K562 (cell line): ENCODE results near the gene UBTD1.

Experiments used
- BCL6 ChIP-seq: fragments of 250-450 bp; sonication (Bioruptor Pico); IDR thresholded peaks from 2 replicates; pipeline ENCODE4 v1.4.0; 2020
- EZH2 ChIP-seq: IDR thresholded peaks from 2 replicates; pipeline ENCODE4 v1.6.1; 2012; ENCODE audit warnings: low read depth, mild to moderate bottlenecking, inconsistent platforms, low read length, borderline replicate concordance
- GABPA ChIP-seq: fragments of 200-800 bp; sonication (Bioruptor generic); conservative IDR thresholded peaks from 2 replicates; pipeline ENCODE4 v1.6.1; 2016; ENCODE audit warnings: low read depth, missing genetic modification characterization, missing compliant biosample characterization
- HDAC2 ChIP-seq: fragments of 450-650 bp; IDR thresholded peaks from 2 replicates; pipeline ENCODE4 v1.6.1; 2016; ENCODE audit warnings: mild to moderate bottlenecking
- JUN ChIP-seq, 2 experiments: sonication (generic) in 1 of 2; formaldehyde crosslinking in 1 of 2; IDR thresholded peaks; 2 replicates each; pipeline versions ENCODE4 v1.6.1 to v1.8.0; 2012 to 2022; ENCODE audit warnings: borderline replicate concordance in 2 of 2, mild to moderate bottlenecking in 2 of 2, improper control_type of control experiment in 1 of 2, low read depth in 1 of 2, low read length in 1 of 2, missing genetic modification reagents in 1 of 2
- POLR2A ChIP-seq: fragments of 450-650 bp; conservative IDR thresholded peaks from 2 replicates; pipeline ENCODE4 v1.6.1; 2016
- POLR2AphosphoS5 ChIP-seq: IDR thresholded peaks from 2 replicates; pipeline ENCODE4 v1.6.1; 2011; ENCODE audit warnings: mild to moderate bottlenecking, low read depth, low read length, moderate library complexity; ENCODE audit not compliant: control insufficient read depth, insufficient read depth
- SMC3 ChIP-seq: conservative IDR thresholded peaks from 2 replicates; pipeline ENCODE4 v1.6.1; 2011; ENCODE audit warnings: low read depth, low read length, improper control_type of control experiment; ENCODE audit not compliant: insufficient read depth

DNA sequence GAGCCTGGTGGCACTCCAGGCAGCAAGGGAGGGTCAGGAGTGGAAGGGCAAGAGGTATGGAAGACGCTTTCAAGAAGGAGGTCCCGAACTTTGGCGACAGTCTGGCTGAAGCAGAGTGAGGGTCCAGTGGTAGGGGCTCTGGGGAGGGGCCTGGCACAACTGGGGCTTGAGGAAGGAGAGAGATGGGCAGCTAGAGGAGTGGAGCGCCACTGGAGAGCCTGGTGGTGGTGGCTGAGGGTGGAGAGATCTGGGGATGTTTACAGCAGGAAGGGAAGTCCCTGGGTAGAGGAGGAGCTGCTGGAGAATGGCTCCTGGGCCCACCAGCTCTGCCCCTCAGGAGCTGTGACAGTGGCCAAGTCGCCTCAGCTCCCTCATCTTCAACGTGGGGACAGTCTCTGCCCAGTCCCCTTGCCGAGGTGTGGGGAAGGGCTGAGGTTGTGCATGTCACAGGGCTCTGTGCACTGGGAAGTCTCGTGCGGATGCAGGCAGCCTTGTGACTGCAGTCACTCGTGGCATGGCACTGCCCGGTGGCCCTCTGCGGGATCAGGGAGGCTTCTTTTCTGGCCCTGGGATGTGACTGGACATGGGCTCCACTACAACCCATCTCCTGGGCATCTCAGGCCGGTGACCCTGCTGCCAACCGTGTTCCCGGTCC, 18.5 kb downstream of the UBTD1 start:
- TF ChIP-seq EZH2 (no peak), POLR2AphosphoS5 (no peak), BCL6 (CRISPR knock-in tag) (no peak), SMC3 (no peak), JUN (IDR thresholded peaks at IDR 0.05; ENCODE audit: borderline replicate concordance, low read depth, low read length) (no peak), JUN (CRISPR knock-in tag; IDR thresholded peaks at IDR 0.05; ENCODE audit: borderline replicate concordance) (no peak), GABPA (tag) (no peak), HDAC2 (no peak), POLR2A (no peak)
